Mesothelial cell of epicardium (in vitro differentiated cells): ENCODE measurements around the gene GOLGA6B. TPM values are rescaled to one million over a fixed set of nuclear protein-coding genes. Genes with fewer than 3 reads are reported as not detected.
"Not testable (repeated sequence)": the region's sequence is repeated elsewhere in the genome, so short reads cannot be mapped to it uniquely, and the experiment has no call there.

Experiments
- DNase-seq, 2 experiments: peaks; one replicate each; pipeline ENCODE4 v3.0.0; 2021; ENCODE audit warnings: low spot score in 2 of 2; ENCODE audit not compliant: unreplicated experiment in 2 of 2
- H3K27ac Mint-ChIP-seq: 2 replicates; pipeline ENCODE4 v1.8.0; 2021; ENCODE audit warnings: mixed read lengths
- H3K27me3 Mint-ChIP-seq: 2 replicates; pipeline ENCODE4 v1.8.0; 2021; ENCODE audit warnings: low read depth, mixed read lengths
- H3K36me3 Mint-ChIP-seq: 2 replicates; pipeline ENCODE4 v1.8.0; 2021; ENCODE audit warnings: mixed read lengths
- H3K4me1 Mint-ChIP-seq: 2 replicates; pipeline ENCODE4 v1.8.0; 2021; ENCODE audit warnings: mixed read lengths
- H3K4me3 Mint-ChIP-seq: 2 replicates; pipeline ENCODE4 v1.8.0; 2021; ENCODE audit warnings: mild to moderate bottlenecking, moderate library complexity, mixed read lengths
- H3K9me3 Mint-ChIP-seq: 2 replicates; pipeline ENCODE4 v1.8.0; 2021; ENCODE audit warnings: mixed read lengths
- CTCF ChIP-seq: fragments of 200-600 bp; sonication (generic); IDR thresholded peaks from one replicate; pipeline ENCODE4 v1.5.0; 2021; ENCODE audit warnings: antibody characterized with exemption; ENCODE audit not compliant: unreplicated experiment
- total RNA-seq: library from RNA; stranded (reverse); gene quantifications from 3 replicates; pipeline ENCODE4 v1.2.1, GENCODE V29; 2021

The GOLGA6B gene
- total RNA-seq, result 0.18 to 0.57 TPM in 2 of 3 replicates, not detected in the other

- DNase-seq, H3K27ac Mint-ChIP-seq, H3K36me3 Mint-ChIP-seq, H3K4me1 Mint-ChIP-seq, H3K4me3 Mint-ChIP-seq, H3K27me3 Mint-ChIP-seq, H3K9me3 Mint-ChIP-seq: not testable (repeated sequence)
Observed at GRCh38 chr15:72654397-72654796, at the start of gene GOLGA6B. TSS of gene GOLGA6B (plus strand) at chr15:72654697. CDS start at chr15:72654738, 41 bp downstream.

GRCh38 chr15:72604794-72605193, 49.7 kb upstream of the GOLGA6B start:
- Mint-ChIP-seq H3K9me3 (no peaks in the 10 kb centered on the region), H3K4me1 (no peaks in the 10 kb centered on the region), H3K4me3 (no peak overlapping the region), H3K27me3 (peaks cover 3% of the 10 kb centered on the region), H3K36me3 (no peaks in the 10 kb centered on the region), H3K27ac (no peak overlapping the region)
- DNase-seq, result no peak
- no peak for TF ChIP-seq CTCF

- H3K27me3 Mint-ChIP-seq, H3K4me1 Mint-ChIP-seq, DNase-seq, H3K4me3 Mint-ChIP-seq, H3K27ac Mint-ChIP-seq, H3K9me3 Mint-ChIP-seq, H3K36me3 Mint-ChIP-seq: not testable (repeated sequence)
Observed at GRCh38 chr15:72608084-72608483, 46.4 kb upstream of the GOLGA6B start.

- Mint-ChIP-seq H3K4me3 (no peak overlapping the region), H3K9me3 (no peaks in the 10 kb centered on the region), H3K36me3 (no peaks in the 10 kb centered on the region), H3K4me1 (no peaks in the 10 kb centered on the region), H3K27ac (no peak overlapping the region), H3K27me3 (peaks cover 4% of the 10 kb centered on the region)
- DNase-seq, result no peak
- TF ChIP-seq CTCF, result no peak
Observed at GRCh38 chr15:72609862-72610261, 44.6 kb upstream of the GOLGA6B start.

- DNase-seq, H3K9me3 Mint-ChIP-seq, H3K4me1 Mint-ChIP-seq, H3K27me3 Mint-ChIP-seq, H3K36me3 Mint-ChIP-seq, H3K4me3 Mint-ChIP-seq, H3K27ac Mint-ChIP-seq: not testable (repeated sequence)
Observed at GRCh38 chr15:72612324-72612723, 42.2 kb upstream of the GOLGA6B start.

- TF ChIP-seq CTCF, result no peak
- DNase-seq, result no peak
- Mint-ChIP-seq H3K27me3 (peaks cover 1% of the 10 kb centered on the region), H3K9me3 (no peaks in the 10 kb centered on the region), H3K36me3 (no peaks in the 10 kb centered on the region), H3K27ac (no peak overlapping the region), H3K4me3 (no peak overlapping the region), H3K4me1 (no peaks in the 10 kb centered on the region)
Observed at GRCh38 chr15:72614810-72615532, 39.5 kb upstream of the GOLGA6B start.

- H3K4me1 Mint-ChIP-seq, H3K36me3 Mint-ChIP-seq, H3K9me3 Mint-ChIP-seq, H3K27ac Mint-ChIP-seq, H3K27me3 Mint-ChIP-seq, DNase-seq, H3K4me3 Mint-ChIP-seq: not testable (repeated sequence)
Observed at GRCh38 chr15:72615533-72616233, 38.8 kb upstream of the GOLGA6B start.
